Fibroblast of the conjunctiva (primary cell): Measurements from ENCODE around the gene ABHD10.

ENCODE experiments used
- DNase-seq: peaks from one replicate; pipeline ENCODE4 v3.0.0-alpha.2; 2010; ENCODE audit warnings: low read depth

ABHD10 gene

GRCh38 chr3:112001526-112001925, 22.7 kb downstream of the ABHD10 start:
- DNase-seq: no peak

- DNase-seq: no peak
Measured at GRCh38 chr3:112002096-112002971, 23.5 kb downstream of the ABHD10 start.

GRCh38 chr3:112003321-112004080, 24.7 kb downstream of the ABHD10 start:
- no peak for DNase-seq

- DNase-seq: no peak
Measured at GRCh38 chr3:112004187-112004586, 25.4 kb downstream of the ABHD10 start.

GRCh38 chr3:112004669-112005068, 25.8 kb downstream of the ABHD10 start:
- no peak for DNase-seq

GRCh38 chr3:112005091-112005672, 26.4 kb downstream of the ABHD10 start:
- no peak for DNase-seq

GRCh38 chr3:112007633-112008032, 28.8 kb downstream of the ABHD10 start:
- peak; percentile 69 for DNase-seq

- no peak for DNase-seq
Measured at GRCh38 chr3:112009670-112010069, 30.8 kb downstream of the ABHD10 start.

- peak; percentile 4 for DNase-seq
Measured at GRCh38 chr3:112010636-112011035, 31.8 kb downstream of the ABHD10 start.

GRCh38 chr3:112011376-112011940, 32.6 kb downstream of the ABHD10 start:
- DNase-seq: no peak

GRCh38 chr3:112012205-112012992, 33.6 kb downstream of the ABHD10 start:
- DNase-seq: no peak

GRCh38 chr3:112013058-112013783, 34.4 kb downstream of the ABHD10 start:
- DNase-seq: peak; percentile 72

GRCh38 chr3:112013784-112014143, 34.9 kb downstream of the ABHD10 start:
- DNase-seq: no peak

GRCh38 chr3:112017091-112017490, 38.3 kb downstream of the ABHD10 start:
- DNase-seq: no peak

- no peak for DNase-seq
Measured at GRCh38 chr3:112018712-112019111, 39.9 kb downstream of the ABHD10 start.

- DNase-seq: no peak
Measured at GRCh38 chr3:112019716-112020115, 40.9 kb downstream of the ABHD10 start.

GRCh38 chr3:112020674-112021085, 41.9 kb downstream of the ABHD10 start:
- DNase-seq: no peak

GRCh38 chr3:112027142-112027541, 48.3 kb downstream of the ABHD10 start:
- no peak for DNase-seq

- no peak for DNase-seq
Measured at GRCh38 chr3:112027826-112028225, 49.0 kb downstream of the ABHD10 start.

- no peak for DNase-seq
Measured at GRCh38 chr3:112030901-112031300, 52.1 kb downstream of the ABHD10 start.
